ENCODE measurements around the gene SDHB. TPM values are rescaled to one million over a fixed set of nuclear protein-coding genes. Genes with fewer than 3 reads are reported as not detected.

The SDHB gene
- total and polyA plus RNA-seq, 9 of the 15 experiments (the other 6 are each of a cell fraction or from before 2014, with no cell fraction given), result 207 to 554 (median 365) TPM

- no peak overlapping the region for H2AFZ ChIP-seq (ENCODE audit: low read depth, low read length)
- H4K20me1 ChIP-seq (replicated peaks; ENCODE audit: control insufficient read depth, insufficient read depth, low read length), result peaks cover 14% of the 10 kb centered on the region
- no peak overlapping the region for H3K4me3 ChIP-seq
- CTCF ChIA-PET (ENCODE audit: low intra/inter-chr PET ratio), result no interaction called here
- DNase-seq (ENCODE audit: extremely low read depth in 1 of 4, low spot score in 3 of 4), result peak in 2 of 4 experiments; percentile 52 to 58
- TF ChIP-seq TCF7L2 (IDR thresholded peaks at IDR 0.05; ENCODE audit: low read depth, low read length), result no peak
- TF ChIP-seq VEZF1 (CRISPR knock-in tag; IDR thresholded peaks at IDR 0.05), result no peak
- no peak for TF ChIP-seq PHF20 (IDR thresholded peaks at IDR 0.05; ENCODE audit: partially characterized antibody)
- no peak for TF ChIP-seq MXD1 (CRISPR knock-in tag; IDR thresholded peaks at IDR 0.05; ENCODE audit: borderline replicate concordance, poor library complexity, severe bottlenecking)
- no peak for TF ChIP-seq ZFPM2 (CRISPR knock-in tag; IDR thresholded peaks at IDR 0.05)
- TF ChIP-seq HDAC2 (IDR thresholded peaks at IDR 0.05), result no peak
- no peak for TF ChIP-seq PCBP2 (IDR thresholded peaks at IDR 0.05; ENCODE audit: low read depth, low read length, poor library complexity, severe bottlenecking)
- no peak for TF ChIP-seq FOXJ2 (tag; IDR thresholded peaks at IDR 0.05)
- TF ChIP-seq MAFK (IDR thresholded peaks at IDR 0.05; ENCODE audit: low read length), result no peak
- no peak for TF ChIP-seq ZNF609 (CRISPR knock-in tag; IDR thresholded peaks at IDR 0.05; ENCODE audit: borderline replicate concordance)
- TF ChIP-seq ZNF384 (IDR thresholded peaks at IDR 0.05; ENCODE audit: low read depth, low read length), result no peak
- no peak for TF ChIP-seq SNIP1 (IDR thresholded peaks at IDR 0.05; ENCODE audit: low read depth)
- TF ChIP-seq ZNF77 (CRISPR knock-in tag; IDR thresholded peaks at IDR 0.05), result no peak
- TF ChIP-seq RAD21 (CRISPR knock-in tag; conservative IDR thresholded peaks at IDR 0.05 in 1 of 2, IDR thresholded peaks at IDR 0.05 in 1 of 2), result no peak
- no peak for TF ChIP-seq ZNF444 (CRISPR knock-in tag; IDR thresholded peaks at IDR 0.05)
- no peak overlapping the region for H3K4me2 ChIP-seq (ENCODE audit: insufficient read depth, low read length)
- H3K4me1 ChIP-seq (replicated peaks in 1 of 2; ENCODE audit: control insufficient read depth in 2 of 2, insufficient read depth in 2 of 2, low read length in 2 of 2), result peaks cover 0 to 51% of the 10 kb centered on the region in 2 experiments; a peak in 1 of 5 replicates
- peak; percentile 32 for ATAC-seq
- WGBS (ENCODE audit: insufficient coverage, low coverage, missing lambda C conversion rate), result 14% methylated on average over 14 of the region's 14 CpGs
- POLR2A ChIA-PET, result interaction anchor here (0.6 to 3.3 kb wide), 3 partner anchors 13 to 208 kb away, joined by 3 to 10 read pairs (median 4); no protein-coding TSS in a partner anchor
- H3K27me3 ChIP-seq (ENCODE audit: control insufficient read depth in 2 of 2, insufficient read depth in 2 of 2, low read length in 2 of 2), result peaks cover 34 to 72% of the 10 kb centered on the region in 2 experiments
- in situ Hi-C loops (cut with MboI) (no loop called here), intact Hi-C loops (cut with micrococcal nuclease) (no loop called here)
- no peaks in the 10 kb centered on the region for H3K79me2 ChIP-seq (ENCODE audit: control insufficient read depth, insufficient read depth, low read length)
- no peak overlapping the region for H3K27ac ChIP-seq (ENCODE audit: extremely low read depth, low read depth, low read length)
- no peaks in the 10 kb centered on the region for H3K9me1 ChIP-seq (ENCODE audit: control insufficient read depth, insufficient read depth, low read length)
- H3K9ac ChIP-seq (ENCODE audit: insufficient read depth in 1 of 2, low read depth in 2 of 2, low read length in 2 of 2), result no peak overlapping the region
- no peaks in the 10 kb centered on the region for H3K36me3 ChIP-seq (ENCODE audit: control insufficient read depth, insufficient read depth, low read length)
- no peaks in the 10 kb centered on the region for H3K9me3 ChIP-seq (replicated peaks; ENCODE audit: control insufficient read depth, insufficient read depth, low read depth, low read length)
- FAIRE-seq, result no peak
- no TSS peak for BruUV-seq (replicated peaks)
These were observed 84.7 kb downstream of the SDHB start for GRCh38 chr1:16969057-16969611.
